HEK293T (cell line): ENCODE data around the gene BCR.
"Not testable (repeated sequence)": the region's sequence is repeated elsewhere in the genome, so short reads cannot be mapped to it uniquely, and the experiment has no call there.

ENCODE experiments used
- CTCF ChIA-PET: fragments of 350-600 bp; formaldehyde crosslinking; extraction: SDS; loops from one replicate; lab custom pipeline; 2021; ENCODE audit warnings: antibody characterized with exemption, inconsistent platforms; lab: Yijun Ruan, JAX
- POLR2A ChIA-PET: fragments of 350-600 bp; formaldehyde crosslinking; extraction: SDS; loops from one replicate; lab custom pipeline; 2020; ENCODE audit warnings: antibody characterized with exemption, inconsistent platforms; lab: Yijun Ruan, JAX
- DNase-seq: peaks from one replicate; pipeline ENCODE4 v3.0.0; 2012; ENCODE audit warnings: mixed read lengths; ENCODE audit errors: extremely low spot score
- ARNT ChIP-seq: fragments of 450-650 bp; IDR thresholded peaks from 2 replicates; pipeline ENCODE4 v1.6.1; 2017; ENCODE audit warnings: mild to moderate bottlenecking
- BHLHE40 ChIP-seq: fragments of 450-650 bp; IDR thresholded peaks from 2 replicates; pipeline ENCODE4 v1.6.1; 2016; ENCODE audit warnings: mild to moderate bottlenecking, moderate library complexity, borderline replicate concordance
- CTBP1 ChIP-seq: fragments of 450-650 bp; IDR thresholded peaks from 2 replicates; pipeline ENCODE4 v1.6.1; 2016; ENCODE audit warnings: borderline replicate concordance
- ELF4 ChIP-seq: fragments of 450-650 bp; IDR thresholded peaks from 2 replicates; pipeline ENCODE4 v1.6.1; 2017; ENCODE audit warnings: antibody characterized with exemption
- FOXA1 ChIP-seq: fragments of 450-650 bp; IDR thresholded peaks from 2 replicates; pipeline ENCODE4 v1.6.1; 2016; ENCODE audit warnings: mild to moderate bottlenecking
- FOXK2 ChIP-seq: fragments of 450-650 bp; IDR thresholded peaks from 2 replicates; pipeline ENCODE4 v1.6.1; 2016; ENCODE audit warnings: mild to moderate bottlenecking
- FOXM1 ChIP-seq: fragments of 450-650 bp; IDR thresholded peaks from 2 replicates; pipeline ENCODE4 v1.6.1; 2017; ENCODE audit warnings: mild to moderate bottlenecking, borderline replicate concordance
- HDGF ChIP-seq: fragments of 450-650 bp; IDR thresholded peaks from 2 replicates; pipeline ENCODE4 v1.6.1; 2017; ENCODE audit warnings: antibody characterized with exemption, borderline replicate concordance
- L3MBTL2 ChIP-seq: fragments of 450-650 bp; conservative IDR thresholded peaks from 2 replicates; pipeline ENCODE4 v1.6.1; 2016; ENCODE audit warnings: mild to moderate bottlenecking
- LEF1 ChIP-seq: fragments of 450-650 bp; IDR thresholded peaks from 2 replicates; pipeline ENCODE4 v1.6.1; 2017; ENCODE audit warnings: mild to moderate bottlenecking, borderline replicate concordance
- NFRKB ChIP-seq: fragments of 450-650 bp; IDR thresholded peaks from 2 replicates; pipeline ENCODE4 v1.6.1; 2016; ENCODE audit warnings: mild to moderate bottlenecking, moderate library complexity
- PKNOX1 ChIP-seq: fragments of 450-650 bp; IDR thresholded peaks from 2 replicates; pipeline ENCODE4 v1.6.1; 2016
- SP1 ChIP-seq: fragments of 450-650 bp; IDR thresholded peaks from 2 replicates; pipeline ENCODE4 v1.6.1; 2017
- SUZ12 ChIP-seq: fragments of 450-650 bp; IDR thresholded peaks from 2 replicates; pipeline ENCODE4 v1.6.1; 2016; ENCODE audit warnings: mild to moderate bottlenecking
- TARDBP ChIP-seq: fragments of 450-650 bp; IDR thresholded peaks from 2 replicates; pipeline ENCODE4 v1.6.1; 2016
- ZNF384 ChIP-seq: fragments of 450-650 bp; IDR thresholded peaks from 2 replicates; pipeline ENCODE4 v1.6.1; 2016

BCR gene

GRCh38 chr22:23180301-23180892 lies at the start of gene BCR:
Gene BCR, plus strand, starts transcription at chr22:23180509. Its CDS starts 452 bp downstream, at chr22:23180961.
- POLR2A ChIA-PET = no interaction called here

GRCh38 chr22:23130697-23131096 lies 49.6 kb upstream of the BCR start:
- ChIA-PET CTCF (interaction anchor here (4.6 kb wide), 1 partner anchor 171 kb away, joined by 28 read pairs; no protein-coding TSS in a partner anchor), POLR2A (no interaction called here)
- no peak for DNase-seq
- no peak for TF ChIP-seq HDGF
- no peak for TF ChIP-seq NFRKB
- no peak for TF ChIP-seq CTBP1
- no peak for TF ChIP-seq ARNT
- TF ChIP-seq ZNF384 = no peak
- no peak for TF ChIP-seq PKNOX1

More at GRCh38 chr22:23180301-23180892, at the start of gene BCR:
- peak; percentile 87 for DNase-seq
- CTCF ChIA-PET = interaction anchor here (0.6 to 1.4 kb wide), 4 partner anchors 102 to 205 kb away, joined by 3 to 5 read pairs (median 3); no protein-coding TSS in a partner anchor
- TF ChIP-seq FOXM1 = no peak
- no peak for TF ChIP-seq PKNOX1
- TF ChIP-seq CTBP1 = no peak
- no peak for TF ChIP-seq TARDBP
- TF ChIP-seq LEF1 = no peak
- TF ChIP-seq ZNF384 = no peak
- TF ChIP-seq HDGF = no peak
- no peak for TF ChIP-seq FOXK2

DNA sequence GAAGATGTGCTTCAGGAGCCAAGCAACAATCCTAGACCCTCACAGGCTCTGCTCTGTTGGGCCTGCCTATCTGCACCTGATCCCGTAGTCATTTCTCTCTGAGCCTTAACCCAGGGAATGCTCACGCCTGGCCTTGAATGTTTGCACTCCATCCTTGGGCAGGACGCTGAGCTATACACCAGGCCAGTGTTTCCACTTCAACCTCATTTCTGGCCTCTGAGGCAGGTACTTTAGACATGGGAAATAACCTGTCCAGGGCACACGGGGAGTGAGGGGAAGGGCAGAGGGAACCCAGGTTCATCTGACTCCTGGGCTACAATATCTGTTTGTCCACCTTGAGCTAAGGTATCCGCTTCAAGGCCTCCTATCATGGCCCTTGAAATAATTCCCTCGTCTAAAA lies 48.4 kb upstream of the BCR start:
- CTCF ChIA-PET = interaction anchor here (1.9 to 4.6 kb wide), 2 partner anchors 173 to 175 kb away, joined by 6 to 28 read pairs; no protein-coding TSS in a partner anchor
- POLR2A ChIA-PET = interaction anchor here (1.3 kb wide), 1 partner anchor 10 kb away, joined by 3 read pairs; the partner anchor contains the start of gene RSPH14
- no peak for DNase-seq
- TF ChIP-seq ARNT = no peak
- no peak for TF ChIP-seq CTBP1
- TF ChIP-seq ELF4 = no peak
- TF ChIP-seq FOXA1 = no peak
- no peak for TF ChIP-seq SUZ12
- TF ChIP-seq HDGF = no peak
- no peak for TF ChIP-seq BHLHE40
- TF ChIP-seq PKNOX1 = no peak
- TF ChIP-seq TARDBP = no peak
- no peak for TF ChIP-seq SP1
- no peak for TF ChIP-seq NFRKB
- TF ChIP-seq FOXK2 = no peak
- TF ChIP-seq LEF1 = no peak
- TF ChIP-seq ZNF384 = no peak
- no peak for TF ChIP-seq L3MBTL2
- no peak for TF ChIP-seq FOXM1

DNA sequence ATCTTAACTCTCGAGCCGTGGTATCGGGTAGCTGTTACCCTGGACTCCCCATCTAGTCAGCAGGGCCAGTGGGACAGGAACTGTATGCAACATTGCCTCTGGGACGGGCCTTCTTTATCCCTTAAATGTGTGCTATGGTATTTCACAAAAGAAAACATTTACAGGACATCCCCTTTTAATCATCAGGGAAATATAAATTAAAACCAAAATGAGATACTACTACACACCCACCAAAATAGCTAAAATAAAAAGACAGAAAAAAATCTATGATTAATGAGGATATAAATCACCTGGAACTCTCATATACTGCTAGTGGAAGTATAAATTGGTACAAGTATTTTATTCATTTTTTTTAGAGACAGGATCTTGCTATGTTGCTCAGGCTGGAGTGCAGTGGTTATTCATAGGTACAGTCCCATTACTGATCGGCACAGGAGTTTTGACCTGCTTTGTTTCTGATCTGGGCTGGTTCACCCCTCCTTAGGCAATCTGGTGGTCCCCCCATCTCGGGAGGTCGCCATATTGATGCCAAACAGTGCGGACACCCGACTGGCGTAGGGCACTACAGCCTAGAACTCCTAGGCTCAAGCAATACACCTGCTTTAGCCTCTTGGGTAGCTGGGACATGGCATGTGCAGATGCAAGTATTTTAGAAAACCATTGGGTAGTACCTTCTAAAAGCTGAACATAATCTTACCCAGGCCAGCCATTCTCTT lies 47.8 kb upstream of the BCR start:
- POLR2A ChIA-PET = interaction anchor here (1.3 kb wide), 1 partner anchor 9 kb away, joined by 3 read pairs; the partner anchor contains the start of gene RSPH14
- DNase-seq = no peak
- CTCF ChIA-PET = interaction anchor here (1.9 to 4.6 kb wide), 2 partner anchors 173 to 176 kb away, joined by 6 to 28 read pairs; no protein-coding TSS in a partner anchor
- no peak for TF ChIP-seq CTBP1
- no peak for TF ChIP-seq FOXA1
- no peak for TF ChIP-seq L3MBTL2
- TF ChIP-seq SP1 = no peak
- TF ChIP-seq BHLHE40 = no peak
- no peak for TF ChIP-seq FOXK2
- TF ChIP-seq ZNF384 = no peak
- TF ChIP-seq ARNT = no peak
- TF ChIP-seq PKNOX1 = no peak

DNA sequence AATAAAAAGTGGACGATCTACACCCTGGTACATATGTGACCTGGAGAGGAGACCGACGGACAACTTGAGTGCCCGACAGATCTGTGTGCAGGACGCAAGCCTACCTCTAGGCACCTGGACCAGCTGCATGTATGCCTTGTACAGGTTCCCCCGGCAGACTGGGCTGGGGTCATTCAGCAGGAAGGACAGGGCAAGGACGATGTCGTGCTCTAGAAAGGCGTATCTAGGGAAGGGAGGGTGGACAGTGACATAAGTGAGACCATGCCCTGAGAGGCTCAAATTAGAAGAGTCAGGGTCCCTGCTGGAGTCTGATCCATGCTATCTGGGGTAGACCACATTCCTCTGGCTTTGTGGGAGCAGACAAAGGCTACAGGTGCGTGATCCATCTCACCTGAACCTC lies 46.4 kb upstream of the BCR start:
- POLR2A ChIA-PET = interaction anchor here (1.1 kb wide), 1 partner anchor 177 kb away, joined by 3 read pairs; no protein-coding TSS in a partner anchor
- TF ChIP-seq BHLHE40 (no peak), ELF4 (no peak), FOXK2 (no peak), SP1 (no peak), LEF1 (no peak), SUZ12 (no peak), TARDBP (no peak), L3MBTL2 (no peak), ZNF384 (no peak), HDGF (no peak)
- CTCF ChIA-PET = no interaction called here

GRCh38 chr22:23136991-23137390 lies 43.3 kb upstream of the BCR start:
- CTCF ChIA-PET, DNase-seq, POLR2A ChIA-PET: not testable (repeated sequence)

More for the DNA sequence above, 46.4 kb upstream of the BCR start:
- DNase-seq = no peak
